Trophoblast cell (in vitro differentiated cells and primary cell): Measurements from ENCODE around the gene SEMA3C.

Experiments
- DNase-seq, 2 donors: peaks; one replicate each; pipeline ENCODE4 v3.0.0-alpha.2; 2016
- H2AFZ ChIP-seq: 2 replicates; pipeline ENCODE4 v1.6.1; 2013; ENCODE audit warnings: low read length, moderate library complexity, mild to moderate bottlenecking; ENCODE audit not compliant: insufficient read depth, poor library complexity
- H2AK5ac ChIP-seq: 2 replicates; pipeline ENCODE4 v1.6.1; 2013; ENCODE audit warnings: mild to moderate bottlenecking, low read length
- H2BK120ac ChIP-seq: 2 replicates; pipeline ENCODE4 v1.6.1; 2013; ENCODE audit warnings: low read length, mild to moderate bottlenecking, moderate library complexity; ENCODE audit not compliant: insufficient read depth, poor library complexity
- H2BK12ac ChIP-seq: 2 replicates; pipeline ENCODE4 v1.6.1; 2013; ENCODE audit warnings: mild to moderate bottlenecking, low read length, moderate library complexity
- H2BK5ac ChIP-seq: 2 replicates; pipeline ENCODE4 v1.6.1; 2013; ENCODE audit warnings: low read length, low read depth, moderate library complexity, mild to moderate bottlenecking; ENCODE audit not compliant: poor library complexity
- H3K14ac ChIP-seq: 2 replicates; pipeline ENCODE4 v1.6.1; 2013; ENCODE audit warnings: mild to moderate bottlenecking, low read length
- H3K18ac ChIP-seq: 2 replicates; pipeline ENCODE4 v1.6.1; 2013; ENCODE audit warnings: mild to moderate bottlenecking, low read length
- H3K23ac ChIP-seq: 2 replicates; pipeline ENCODE4 v1.6.1; 2013; ENCODE audit warnings: low read length
- H3K27ac ChIP-seq: 2 replicates; pipeline ENCODE4 v1.5.1; 2013; ENCODE audit warnings: low read depth, mild to moderate bottlenecking, inconsistent platforms, low read length, moderate library complexity
- H3K27me3 ChIP-seq: 2 replicates; pipeline ENCODE4 v1.6.1; 2013; ENCODE audit warnings: inconsistent platforms, mild to moderate bottlenecking, low read length, moderate library complexity; ENCODE audit not compliant: insufficient read depth
- H3K36me3 ChIP-seq, 2 experiments: 1 replicate in 1 of 2; 2 replicates in 1 of 2; pipeline ENCODE4 v1.6.1; 2013; ENCODE audit warnings: low read length in 2 of 2, mild to moderate bottlenecking in 2 of 2, moderate library complexity in 1 of 2; ENCODE audit not compliant: insufficient read depth in 2 of 2, control insufficient read depth in 1 of 2
- H3K4ac ChIP-seq: 2 replicates; pipeline ENCODE4 v1.6.1; 2013; ENCODE audit warnings: low read depth, mild to moderate bottlenecking, low read length, moderate library complexity
- H3K4me1 ChIP-seq, 2 experiments: 1 replicate in 1 of 2; 2 replicates in 1 of 2; pipeline ENCODE4 v1.6.1; 2013; ENCODE audit warnings: low read length in 2 of 2, mild to moderate bottlenecking in 2 of 2, moderate library complexity in 1 of 2; ENCODE audit not compliant: insufficient read depth in 2 of 2, control insufficient read depth in 1 of 2
- H3K4me2 ChIP-seq: 2 replicates; pipeline ENCODE4 v1.6.1; 2013; ENCODE audit warnings: inconsistent platforms, mild to moderate bottlenecking, low read length, moderate library complexity
- H3K4me3 ChIP-seq: 2 replicates; pipeline ENCODE4 v1.5.1; 2013; ENCODE audit warnings: mild to moderate bottlenecking, low read depth, low read length, inconsistent platforms
- H3K79me1 ChIP-seq: one replicate; pipeline ENCODE4 v1.6.1; 2013; ENCODE audit warnings: low read length
- H3K79me2 ChIP-seq: 2 replicates; pipeline ENCODE4 v1.6.1; 2013; ENCODE audit warnings: low read length, mild to moderate bottlenecking; ENCODE audit not compliant: control insufficient read depth, insufficient read depth, poor library complexity
- H3K9ac ChIP-seq: 2 replicates; pipeline ENCODE4 v1.6.1; 2013; ENCODE audit warnings: mild to moderate bottlenecking, low read length
- H3K9me3 ChIP-seq: 2 replicates; pipeline ENCODE4 v1.6.1; 2013; ENCODE audit warnings: low read depth, mild to moderate bottlenecking, control low read depth, inconsistent platforms, low read length; ENCODE audit not compliant: insufficient read depth
- H4K12ac ChIP-seq: 2 replicates; pipeline ENCODE4 v1.6.1; 2013; ENCODE audit warnings: low read depth, mild to moderate bottlenecking, low read length, moderate library complexity
- H4K8ac ChIP-seq: 2 replicates; pipeline ENCODE4 v1.6.1; 2013; ENCODE audit warnings: low read depth, mild to moderate bottlenecking, low read length, moderate library complexity
- H4K91ac ChIP-seq: one replicate; pipeline ENCODE4 v1.6.1; 2013; ENCODE audit warnings: low read depth, mild to moderate bottlenecking, low read length, moderate library complexity
- WGBS: extraction: QIAGEN DNeasy Blood & Tissue Kit; methylation state at CpG from one replicate; pipeline ENCODE4 v1.1.7; 2013; ENCODE audit warnings: missing lambda C conversion rate; ENCODE audit not compliant: insufficient read length, insufficient coverage; ENCODE audit errors: extremely low coverage; 5-methylcytosine and 5-hydroxymethylcytosine counted together

The SEMA3C gene

GRCh38 chr7:80806663-80807062 is 112.2 kb downstream of the SEMA3C start:
- H3K79me2 ChIP-seq: no peaks in the 10 kb centered on the region
- no peak overlapping the region for H3K14ac ChIP-seq
- H3K4me3 ChIP-seq: no peak overlapping the region
- no peaks in the 10 kb centered on the region for H3K27me3 ChIP-seq
- H3K9me3 ChIP-seq: no peaks in the 10 kb centered on the region
- no peak overlapping the region for H2AFZ ChIP-seq
- no peaks in the 10 kb centered on the region for H3K79me1 ChIP-seq
- H3K9ac ChIP-seq: no peak overlapping the region
- H3K4me1 ChIP-seq: no peaks in the 10 kb centered on the region
- H2BK12ac ChIP-seq: no peak overlapping the region
- no peaks in the 10 kb centered on the region for H3K36me3 ChIP-seq
- no peak overlapping the region for H3K4ac ChIP-seq
- H4K8ac ChIP-seq: no peak overlapping the region
- peak in 1 of 2 donors; percentile 37 for DNase-seq
- no peak overlapping the region for H2BK5ac ChIP-seq
- H3K23ac ChIP-seq: no peak overlapping the region
- whole genome bisulfite sequencing: no CpG with 5 or more reads among the region's 6 CpGs
- no peak overlapping the region for H4K12ac ChIP-seq
- no peak overlapping the region for H3K18ac ChIP-seq
- no peak overlapping the region for H2AK5ac ChIP-seq
- no peak overlapping the region for H2BK120ac ChIP-seq
- no peak overlapping the region for H4K91ac ChIP-seq
- no peak overlapping the region for H3K27ac ChIP-seq
- no peak overlapping the region for H3K4me2 ChIP-seq

- H3K18ac ChIP-seq: no peak overlapping the region
These were observed 114.3 kb downstream of the SEMA3C start for GRCh38 chr7:80804589-80804988.

GRCh38 chr7:80802527-80802926 is 116.3 kb downstream of the SEMA3C start:
- no peak overlapping the region for H4K91ac ChIP-seq
- H3K4me1 ChIP-seq: no peaks in the 10 kb centered on the region
- no CpG with 5 or more reads among the region's 5 CpGs for WGBS
- no peak overlapping the region for H2BK5ac ChIP-seq
- H2BK120ac ChIP-seq: no peak overlapping the region
- H2BK12ac ChIP-seq: no peak overlapping the region
- no peak overlapping the region for H3K14ac ChIP-seq
- no peak overlapping the region for H3K18ac ChIP-seq
- H3K4me2 ChIP-seq: no peak overlapping the region
- no peak overlapping the region for H3K4me3 ChIP-seq
- H3K27me3 ChIP-seq: no peaks in the 10 kb centered on the region
- H4K8ac ChIP-seq: no peak overlapping the region
- H3K23ac ChIP-seq: no peak overlapping the region
- no peak overlapping the region for H3K4ac ChIP-seq
- DNase-seq: no peak
- H3K9me3 ChIP-seq: no peaks in the 10 kb centered on the region
- H2AK5ac ChIP-seq: no peak overlapping the region
- no peaks in the 10 kb centered on the region for H3K79me1 ChIP-seq
- H3K36me3 ChIP-seq: peaks cover 1 to 3% of the 10 kb centered on the region in 2 experiments
- H3K9ac ChIP-seq: no peak overlapping the region
- H3K79me2 ChIP-seq: no peaks in the 10 kb centered on the region
- H3K27ac ChIP-seq: no peak overlapping the region
- H2AFZ ChIP-seq: no peak overlapping the region
- H4K12ac ChIP-seq: no peak overlapping the region

More at GRCh38 chr7:80804589-80804988, 114.3 kb downstream of the SEMA3C start:
- no peak overlapping the region for H2AK5ac ChIP-seq
- H2BK120ac ChIP-seq: no peak overlapping the region
- WGBS: no CpG with 5 or more reads among the region's 4 CpGs
- H3K4ac ChIP-seq: no peak overlapping the region
- H3K23ac ChIP-seq: no peak overlapping the region
- H4K12ac ChIP-seq: no peak overlapping the region
- H4K8ac ChIP-seq: no peak overlapping the region
- H2AFZ ChIP-seq: no peak overlapping the region
- no peak overlapping the region for H4K91ac ChIP-seq
- no peak overlapping the region for H2BK12ac ChIP-seq
- no peak overlapping the region for H3K14ac ChIP-seq
- H3K36me3 ChIP-seq: no peaks in the 10 kb centered on the region
- no peak overlapping the region for H3K9ac ChIP-seq
- no peaks in the 10 kb centered on the region for H3K4me1 ChIP-seq
- no peaks in the 10 kb centered on the region for H3K9me3 ChIP-seq
- H3K27me3 ChIP-seq: no peaks in the 10 kb centered on the region
- no peaks in the 10 kb centered on the region for H3K79me2 ChIP-seq
- no peaks in the 10 kb centered on the region for H3K79me1 ChIP-seq
- no peak overlapping the region for H3K4me2 ChIP-seq
- no peak for DNase-seq
- no peak overlapping the region for H3K4me3 ChIP-seq
- H2BK5ac ChIP-seq: no peak overlapping the region
- H3K27ac ChIP-seq: no peak overlapping the region

DNA sequence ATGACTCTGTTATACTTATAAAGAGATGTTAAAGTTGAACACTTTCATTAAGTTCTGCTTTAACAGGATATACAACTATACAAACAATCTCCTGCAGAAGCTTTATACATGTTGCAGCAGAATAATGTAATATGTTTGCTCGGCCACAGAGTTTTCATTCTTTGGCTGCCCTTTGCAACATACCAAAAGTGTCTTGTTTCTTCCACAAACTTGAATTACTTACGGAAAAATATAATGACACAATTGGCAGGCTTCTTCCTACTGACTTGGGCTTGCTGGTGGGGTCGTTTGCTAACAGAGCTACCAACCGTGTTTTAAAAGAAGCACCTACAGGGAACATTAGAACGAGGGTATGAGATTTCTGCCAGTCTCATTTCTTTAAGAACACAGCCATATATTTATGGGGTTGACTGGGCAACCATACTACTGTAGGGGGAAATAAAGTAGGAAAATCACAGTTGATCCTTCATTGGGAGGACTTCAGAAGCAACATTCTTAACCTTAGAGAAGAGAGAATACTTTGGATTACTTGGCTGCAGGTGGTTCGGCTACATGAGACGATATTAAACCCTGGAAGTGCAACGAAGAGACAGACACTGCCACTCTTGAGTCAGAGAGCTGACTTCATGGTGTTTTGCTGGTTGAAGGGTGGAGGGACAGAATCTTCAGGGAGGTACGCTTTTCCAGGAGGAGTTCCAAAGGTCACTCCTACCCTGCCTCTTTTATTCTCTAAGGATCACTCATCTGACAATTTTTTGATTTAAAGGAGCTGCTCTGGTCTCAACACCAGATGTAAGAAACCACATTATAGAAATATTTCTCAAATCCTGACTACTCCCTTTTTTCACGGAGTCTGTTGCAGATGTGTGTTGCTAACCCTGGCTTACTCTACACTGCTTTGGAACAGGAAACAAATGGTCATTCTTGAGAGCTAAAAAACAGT is 123.9 kb downstream of the SEMA3C start:
- Histone ChIP-seq H3K27me3 (no peaks in the 10 kb centered on the region), H4K8ac (no peak overlapping the region), H3K4ac (no peak overlapping the region), H2AK5ac (no peak overlapping the region), H2BK5ac (no peak overlapping the region), H4K91ac (no peak overlapping the region), H3K4me2 (no peak overlapping the region), H2BK120ac (no peak overlapping the region), H3K9ac (no peak overlapping the region), H3K18ac (no peak overlapping the region), H3K79me2 (no peaks in the 10 kb centered on the region), H3K27ac (no peak overlapping the region), H3K4me3 (no peak overlapping the region), H3K79me1 (no peaks in the 10 kb centered on the region), H4K12ac (no peak overlapping the region), H3K9me3 (no peaks in the 10 kb centered on the region), H3K23ac (no peak overlapping the region), H2BK12ac (no peak overlapping the region), H3K4me1 (no peaks in the 10 kb centered on the region), H3K36me3 (peaks cover 7% of the 10 kb centered on the region in 2 experiments), H2AFZ (no peak overlapping the region), H3K14ac (no peak overlapping the region)
- DNase-seq: no peak
- no CpG with 5 or more reads among the region's 10 CpGs for WGBS
